GM18511 (cell line): ENCODE data around the gene HBA2.
"Not testable (repeated sequence)": the region's sequence is repeated elsewhere in the genome, so short reads cannot be mapped to it uniquely, and the experiment has no call there.

Experiments
- ATAC-seq: cut with Tn5 transposase; IDR thresholded peaks from one replicate; pipeline ENCODE4 v1.9.1; 2021; ENCODE audit warnings: mild to moderate bottlenecking, moderate library complexity; ENCODE audit not compliant: unreplicated experiment

Gene HBA2

DNA sequence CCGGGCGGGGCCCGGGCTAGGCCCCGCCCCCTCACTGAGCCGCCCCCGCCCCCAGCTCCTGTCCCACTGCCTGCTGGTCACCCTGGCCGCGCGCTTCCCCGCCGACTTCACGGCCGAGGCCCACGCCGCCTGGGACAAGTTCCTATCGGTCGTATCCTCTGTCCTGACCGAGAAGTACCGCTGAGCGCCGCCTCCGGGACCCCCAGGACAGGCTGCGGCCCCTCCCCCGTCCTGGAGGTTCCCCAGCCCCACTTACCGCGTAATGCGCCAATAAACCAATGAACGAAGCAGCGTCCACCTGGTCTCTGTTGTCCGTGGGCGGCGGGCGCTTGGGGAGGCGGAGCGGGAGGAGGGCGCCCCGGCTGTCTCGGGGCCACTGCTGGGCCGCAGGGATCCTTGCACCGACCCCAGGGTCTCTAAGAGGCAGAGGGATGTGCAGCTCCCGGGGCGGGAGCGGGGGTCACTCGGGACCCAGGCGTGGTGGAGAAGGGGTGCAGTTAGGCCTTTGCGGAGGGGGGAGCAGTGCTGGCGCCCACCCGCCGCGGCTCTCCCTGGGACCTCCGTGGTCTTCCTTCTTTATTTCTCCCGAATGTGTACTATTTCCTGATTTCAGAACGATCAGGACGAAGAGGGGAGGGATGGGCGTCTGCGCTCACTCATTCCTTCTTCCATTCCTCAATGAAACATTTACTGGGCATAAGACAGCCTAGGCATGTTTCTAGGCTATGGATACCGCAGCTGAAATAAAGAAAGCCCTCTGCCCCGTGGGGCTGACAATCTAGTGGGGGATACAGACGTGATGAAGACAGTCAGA lies 18.3 kb upstream of the HBA2 start:
- ATAC-seq = no peak

DNA sequence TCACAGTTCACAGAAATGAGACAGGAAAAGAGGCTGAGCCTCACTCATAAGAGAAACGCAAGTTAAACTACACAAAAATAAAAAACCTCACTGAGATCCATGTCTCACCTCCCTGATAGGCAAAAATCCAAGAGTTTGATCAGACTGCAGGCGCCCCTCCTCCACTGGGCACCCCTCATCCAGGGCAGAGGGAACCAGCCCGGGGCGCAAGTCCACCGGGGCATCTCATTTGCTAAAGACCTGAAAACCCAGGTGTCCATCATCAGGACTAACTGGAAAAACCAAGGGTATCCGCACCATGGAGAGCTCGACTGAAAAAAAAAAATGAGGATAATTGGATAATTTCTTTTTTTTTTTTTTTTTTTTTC lies 17.7 kb upstream of the HBA2 start:
- no peak for ATAC-seq

DNA sequence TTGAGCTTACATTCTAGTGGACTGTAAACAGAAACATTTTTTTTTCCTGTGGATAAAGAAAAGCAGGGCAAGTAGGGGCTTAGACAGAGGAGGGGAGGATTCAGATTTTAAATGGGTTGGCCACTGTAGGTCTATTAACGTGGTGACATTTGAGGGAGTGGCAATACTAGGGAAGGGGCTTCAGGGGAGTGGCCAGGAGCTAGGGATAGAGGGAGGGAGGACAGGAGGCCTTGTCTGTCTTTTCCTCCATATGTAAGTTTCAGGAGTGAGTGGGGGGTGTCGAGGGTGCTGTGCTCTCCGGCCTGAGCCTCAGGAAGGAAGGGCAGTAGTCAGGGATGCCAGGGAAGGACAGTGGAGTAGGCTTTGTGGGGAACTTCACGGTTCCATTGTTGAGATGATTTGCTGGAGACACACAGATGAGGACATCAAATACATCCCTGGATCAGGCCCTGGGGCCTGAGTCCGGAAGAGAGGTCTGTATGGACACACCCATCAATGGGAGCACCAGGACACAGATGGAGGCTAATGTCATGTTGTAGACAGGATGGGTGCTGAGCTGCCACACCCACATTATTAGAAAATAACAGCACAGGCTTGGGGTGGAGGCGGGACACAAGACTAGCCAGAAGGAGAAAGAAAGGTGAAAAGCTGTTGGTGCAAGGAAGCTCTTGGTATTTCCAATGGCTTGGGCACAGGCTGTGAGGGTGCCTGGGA lies 13.4 kb upstream of the HBA2 start:
- no peak for ATAC-seq

DNA sequence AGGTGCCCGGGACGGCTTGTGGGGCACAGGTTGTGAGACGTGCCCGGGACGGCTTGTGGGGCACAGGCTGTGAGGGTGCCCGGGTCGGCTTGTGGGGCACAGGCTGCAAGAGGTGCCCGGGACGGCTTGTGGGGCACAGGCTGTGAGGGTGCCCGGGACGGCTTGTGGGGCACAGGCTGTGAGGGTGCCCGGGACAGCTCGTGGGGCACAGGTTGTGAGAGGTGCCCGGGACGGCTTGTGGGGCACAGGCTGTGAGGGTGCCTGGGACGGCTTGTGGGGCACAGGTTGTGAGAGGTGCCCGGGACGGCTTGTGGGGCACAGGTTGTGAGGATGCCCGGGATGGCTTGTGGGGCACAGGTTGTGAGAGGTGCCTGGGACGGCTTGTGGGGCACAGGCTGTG lies 12.4 kb upstream of the HBA2 start:
- not testable (repeated sequence) for ATAC-seq

DNA sequence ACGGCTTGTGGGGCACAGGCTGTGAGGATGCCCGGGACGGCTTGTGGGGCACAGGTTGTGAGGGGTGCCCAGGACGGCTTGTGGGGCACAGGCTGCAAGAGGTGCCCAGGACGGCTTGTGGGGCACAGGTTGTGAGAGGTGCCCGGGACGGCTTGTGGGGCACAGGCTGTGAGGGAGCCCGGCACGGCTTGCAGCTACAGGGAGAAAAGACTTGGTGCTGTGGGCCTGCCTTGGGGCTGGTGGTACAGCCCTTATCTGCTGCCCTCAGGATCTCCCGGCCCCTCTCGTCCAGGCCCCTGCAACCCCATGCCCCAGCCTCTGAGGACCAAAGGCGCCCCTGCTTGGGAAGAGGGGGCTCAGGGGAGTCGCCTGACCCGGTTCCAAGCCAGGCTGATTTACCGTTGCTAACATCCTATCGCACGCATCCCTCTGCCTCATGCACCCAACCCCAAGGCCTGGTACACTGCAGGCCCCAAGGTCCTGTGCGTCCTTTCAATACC lies 11.9 kb upstream of the HBA2 start:
- no peak for ATAC-seq

DNA sequence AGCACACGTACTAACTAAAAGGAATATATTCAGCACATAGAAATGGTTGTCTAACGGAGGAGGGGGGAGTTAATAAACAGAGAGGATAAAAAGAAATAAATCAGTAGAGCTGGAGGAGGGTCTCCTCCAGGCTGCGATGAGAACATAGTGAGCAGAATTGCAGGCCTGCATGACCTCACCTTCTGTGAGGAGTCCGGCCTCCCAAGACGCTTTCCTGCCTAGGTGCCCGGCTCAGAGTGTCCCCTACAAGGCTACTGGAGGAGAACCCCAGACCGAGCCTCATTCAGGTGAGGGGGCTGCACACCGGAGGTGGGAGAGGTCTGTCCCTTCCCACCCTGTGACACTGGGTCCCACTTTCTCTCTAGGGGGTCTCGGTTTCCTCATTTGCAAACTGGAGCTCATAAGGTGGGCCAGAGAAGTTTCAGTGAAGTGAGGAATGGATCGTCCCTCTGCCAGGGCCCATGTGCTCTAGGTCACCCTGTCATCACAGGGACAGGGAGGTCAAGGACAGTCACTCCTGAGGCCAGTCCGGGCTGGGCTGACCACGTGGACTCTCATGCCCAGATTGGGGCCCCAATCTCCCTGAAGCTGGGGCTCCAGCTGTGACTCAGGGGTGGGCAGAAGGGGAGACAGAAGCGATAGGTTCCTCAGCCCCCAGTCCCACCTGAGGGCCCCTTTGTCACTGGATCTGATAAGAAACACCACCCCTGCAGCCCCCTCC lies 10.2 kb upstream of the HBA2 start:
- no peak for ATAC-seq

DNA sequence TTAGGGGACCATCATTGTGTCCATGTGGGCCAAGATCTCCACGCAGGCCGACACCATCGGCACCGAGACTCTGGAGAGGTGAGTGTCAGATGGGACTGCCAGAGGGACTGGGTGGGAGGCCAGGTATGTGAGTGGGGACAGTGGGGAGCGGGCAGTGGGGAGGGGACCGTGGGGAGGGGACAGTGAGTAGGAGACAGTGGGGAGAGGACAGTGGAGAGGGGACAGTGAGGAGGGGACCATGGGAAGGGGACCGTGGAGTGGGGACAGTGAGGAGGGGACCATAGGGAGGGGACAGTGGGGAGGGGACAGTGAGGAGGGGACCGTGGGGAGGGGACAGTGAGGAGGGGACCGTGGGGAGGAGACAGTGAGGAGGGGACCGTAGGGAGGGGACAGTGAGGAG lies 9.5 kb upstream of the HBA2 start:
- ATAC-seq = not testable (repeated sequence)

DNA sequence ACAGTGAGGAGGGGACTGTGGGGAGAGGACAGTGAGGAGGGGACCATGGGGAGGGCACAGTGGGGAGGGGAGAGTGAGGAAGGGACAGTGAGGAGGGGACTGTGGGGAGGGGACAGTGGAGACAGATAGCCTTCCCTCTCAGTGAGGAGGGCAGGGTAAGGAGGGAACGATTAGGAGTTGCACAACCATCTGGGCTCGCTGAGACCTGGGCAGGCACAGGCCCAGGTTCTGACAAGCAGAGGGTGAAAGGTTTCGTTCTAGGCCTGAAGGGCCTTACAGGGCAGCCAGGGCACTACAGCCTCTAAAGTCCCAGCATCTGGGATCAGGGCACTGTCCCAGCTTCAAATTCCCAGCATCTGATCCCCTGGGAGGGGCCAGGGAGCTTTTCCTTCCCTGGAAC lies 9.0 kb upstream of the HBA2 start:
- ATAC-seq = not testable (repeated sequence)

DNA sequence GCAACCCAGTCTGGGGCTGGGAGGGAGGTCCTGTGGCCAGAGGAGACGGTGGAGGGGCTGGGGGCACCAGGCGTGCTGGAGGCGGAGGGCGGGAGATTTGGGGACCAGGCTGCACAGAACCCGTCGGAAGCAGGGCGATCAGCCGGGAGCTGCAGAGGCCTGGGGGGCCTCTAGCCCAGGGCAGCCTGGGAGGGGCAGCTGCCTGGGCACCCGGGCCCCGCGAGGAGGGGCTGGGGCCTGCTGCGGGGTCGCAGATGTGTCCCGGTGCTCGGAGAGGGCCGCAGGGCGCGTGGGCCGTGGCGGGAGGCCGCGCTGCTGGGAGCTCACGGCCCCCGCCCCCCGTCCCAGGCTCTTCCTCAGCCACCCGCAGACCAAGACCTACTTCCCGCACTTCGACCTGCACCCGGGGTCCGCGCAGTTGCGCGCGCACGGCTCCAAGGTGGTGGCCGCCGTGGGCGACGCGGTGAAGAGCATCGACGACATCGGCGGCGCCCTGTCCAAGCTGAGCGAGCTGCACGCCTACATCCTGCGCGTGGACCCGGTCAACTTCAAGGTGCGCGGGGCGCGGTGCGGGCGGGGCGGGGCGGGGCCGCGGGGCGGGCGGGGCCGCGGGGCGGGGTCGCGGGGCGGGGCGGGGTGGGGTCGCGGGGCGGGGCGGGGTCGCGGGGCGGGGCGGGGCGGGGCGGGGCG lies 8.4 kb upstream of the HBA2 start:
- ATAC-seq = not testable (repeated sequence)

DNA sequence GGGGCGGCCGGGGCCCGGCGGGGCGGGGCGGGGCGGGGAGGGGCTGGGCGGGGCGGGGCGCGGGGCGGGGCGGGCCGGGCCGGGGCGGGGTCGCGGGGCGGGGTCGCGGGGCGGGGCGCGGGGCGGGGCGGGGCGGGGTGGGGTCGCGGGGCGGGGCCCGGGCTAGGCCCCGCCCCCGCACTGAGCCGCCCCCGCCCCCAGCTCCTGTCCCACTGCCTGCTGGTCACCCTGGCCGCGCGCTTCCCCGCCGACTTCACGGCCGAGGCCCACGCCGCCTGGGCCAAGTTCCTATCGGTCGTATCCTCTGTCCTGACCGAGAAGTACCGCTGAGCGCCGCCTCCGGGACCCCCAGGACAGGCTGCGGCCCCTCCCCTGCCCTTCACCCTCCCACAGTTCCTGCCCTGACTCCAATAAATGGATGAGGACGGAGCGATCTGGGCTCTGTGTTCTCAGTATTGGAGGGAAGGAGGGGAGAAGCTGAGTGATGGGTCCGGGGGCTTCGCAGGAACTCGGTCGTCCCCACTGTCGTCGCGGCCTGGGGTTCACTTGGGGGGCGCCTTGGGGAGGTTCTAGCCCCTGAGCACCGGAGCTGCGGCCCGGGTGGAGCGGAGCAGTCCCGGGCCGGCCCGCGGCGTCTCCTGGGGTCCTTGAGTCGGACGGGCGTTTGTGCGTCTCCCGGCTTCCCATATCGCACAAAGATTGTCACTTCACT lies 7.7 kb upstream of the HBA2 start:
- ATAC-seq = no peak

DNA sequence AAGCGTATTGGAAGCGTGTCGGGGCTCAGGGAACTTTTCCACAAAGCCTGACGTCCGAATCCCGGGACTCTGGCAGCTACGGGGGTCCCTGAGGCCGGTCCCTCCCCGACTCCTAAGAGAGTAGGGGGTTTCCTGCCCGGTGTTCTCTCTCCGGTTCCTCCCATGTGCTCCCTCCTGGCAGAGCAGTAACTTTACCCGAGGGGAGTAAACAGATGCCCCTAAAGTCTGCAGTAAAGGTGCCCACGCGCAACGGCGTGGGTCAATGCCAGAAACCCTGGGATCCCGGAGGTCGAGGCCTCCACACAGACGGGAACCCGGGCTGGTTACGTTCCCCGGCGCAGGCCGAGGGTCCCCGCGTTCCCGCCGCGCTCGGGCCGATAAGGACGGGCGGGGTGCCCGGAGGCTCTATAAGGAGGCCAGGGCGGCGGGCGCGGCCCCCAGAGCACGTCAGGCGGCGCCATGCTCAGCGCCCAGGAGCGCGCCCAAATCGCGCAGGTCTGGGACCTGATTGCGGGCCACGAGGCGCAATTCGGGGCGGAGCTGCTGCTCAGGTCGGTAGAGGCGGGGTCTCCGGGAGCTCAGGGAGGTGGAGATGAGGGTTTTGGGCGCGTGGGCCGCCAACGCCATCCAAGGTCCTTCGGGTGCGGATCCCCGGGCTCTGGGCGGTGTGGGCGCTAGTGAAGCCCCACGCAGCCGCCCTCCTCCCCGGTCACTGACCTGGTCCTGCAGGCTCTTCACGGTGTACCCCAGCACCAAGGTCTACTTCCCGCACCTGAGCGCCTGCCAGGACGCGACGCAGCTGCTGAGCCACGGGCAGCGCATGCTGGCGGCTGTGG lies 6.9 kb upstream of the HBA2 start, which contains the start of gene HBM:
HBM (plus strand) TSS at position 440 of the 836 bp plus-strand sequence; CDS start at position 460, 20 bp downstream.
- ATAC-seq = no peak

DNA sequence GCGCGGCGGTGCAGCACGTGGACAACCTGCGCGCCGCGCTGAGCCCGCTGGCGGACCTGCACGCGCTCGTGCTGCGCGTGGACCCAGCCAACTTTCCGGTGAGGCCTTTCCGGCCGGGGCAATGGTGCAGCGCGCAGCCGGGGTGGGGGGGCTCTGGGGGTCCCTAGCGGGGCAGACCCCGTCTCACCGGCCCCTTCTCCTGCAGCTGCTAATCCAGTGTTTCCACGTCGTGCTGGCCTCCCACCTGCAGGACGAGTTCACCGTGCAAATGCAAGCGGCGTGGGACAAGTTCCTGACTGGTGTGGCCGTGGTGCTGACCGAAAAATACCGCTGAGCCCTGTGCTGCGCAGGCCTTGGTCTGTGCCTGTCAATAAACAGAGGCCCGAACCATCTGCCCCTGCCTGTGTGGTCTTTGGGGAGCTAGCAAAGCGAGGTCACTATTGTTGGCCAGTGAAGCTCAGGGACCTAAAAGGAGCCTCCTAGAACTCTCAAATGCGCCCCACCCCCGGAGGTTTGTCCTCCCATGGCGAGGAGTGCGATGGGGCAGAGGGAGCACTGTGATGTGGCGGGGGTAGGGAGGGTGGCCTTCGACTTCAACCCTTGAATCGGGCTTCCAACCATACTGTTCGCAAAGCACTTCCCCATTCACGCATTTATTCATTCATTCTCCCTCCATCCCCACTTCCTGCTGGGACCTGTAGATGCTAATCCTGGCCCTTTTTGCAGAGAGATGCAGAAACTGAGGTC lies 6.1 kb upstream of the HBA2 start:
- ATAC-seq = no peak

DNA sequence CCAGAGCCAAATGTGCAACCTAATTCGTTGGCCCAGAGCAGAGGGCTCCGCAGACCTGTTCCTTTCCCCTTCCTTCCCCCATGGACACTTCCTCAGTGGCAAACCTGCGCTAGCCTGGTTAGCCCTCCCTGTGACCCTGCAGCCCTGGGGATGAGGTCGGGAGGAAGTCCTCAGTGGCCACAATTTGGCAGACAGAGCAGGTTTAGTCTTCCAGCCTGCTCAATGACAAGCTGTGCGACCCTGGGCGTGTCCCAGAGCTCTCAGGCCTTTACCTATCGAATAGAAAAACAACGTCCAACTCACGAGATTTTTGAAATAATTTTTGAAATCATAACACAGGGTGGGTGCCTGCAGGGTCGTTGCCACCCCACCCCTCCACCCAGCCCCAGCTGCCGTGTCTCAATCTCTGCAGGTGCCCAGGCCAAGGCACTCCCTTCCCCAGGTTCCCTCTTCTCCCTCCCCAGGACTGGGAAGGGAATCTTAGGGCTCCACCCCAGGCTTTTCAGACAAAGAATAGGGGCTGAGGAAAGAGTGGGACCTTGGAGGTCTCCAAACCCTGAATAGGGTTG lies 5.5 kb upstream of the HBA2 start:
- no peak for ATAC-seq

DNA sequence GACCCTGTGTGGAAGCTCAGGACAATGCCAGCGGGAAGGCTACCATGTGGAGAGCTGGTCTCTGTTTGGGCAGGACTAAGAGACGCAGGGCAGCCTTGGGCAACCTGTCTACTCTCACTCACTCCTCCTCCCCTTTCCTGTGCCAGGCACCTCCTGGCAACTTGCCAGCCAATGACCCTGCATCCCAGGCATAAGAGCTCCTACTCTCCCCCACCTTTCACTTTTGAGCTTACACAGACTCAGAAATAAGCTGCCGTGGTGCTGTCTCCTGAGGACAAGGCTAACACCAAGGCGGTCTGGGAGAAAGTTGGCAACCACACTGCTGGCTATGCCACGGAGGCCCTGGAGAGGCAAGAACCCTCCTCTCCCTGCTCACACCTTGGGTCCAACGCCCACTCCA lies 4.3 kb upstream of the HBA2 start:
- ATAC-seq = no peak

DNA sequence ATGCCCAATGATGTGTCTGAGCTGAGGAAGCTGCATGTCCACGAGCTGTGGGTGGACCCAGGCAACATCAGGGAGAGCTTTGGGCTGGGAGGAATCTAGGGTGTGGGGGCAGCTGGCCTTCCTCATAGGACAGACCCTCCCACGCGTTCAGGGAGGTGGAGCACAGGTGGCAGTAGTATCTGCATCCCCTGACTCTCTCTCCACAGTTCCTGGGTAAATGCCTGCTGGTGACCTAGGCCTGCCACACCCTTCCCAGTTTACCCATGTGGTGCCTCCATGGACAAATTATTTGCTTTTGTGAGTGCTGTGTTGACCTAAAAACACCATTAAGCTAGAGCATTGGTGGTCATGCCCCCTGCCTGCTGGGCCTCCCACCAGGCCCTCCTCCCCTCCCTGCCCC lies 3.7 kb upstream of the HBA2 start:
- no peak for ATAC-seq

DNA sequence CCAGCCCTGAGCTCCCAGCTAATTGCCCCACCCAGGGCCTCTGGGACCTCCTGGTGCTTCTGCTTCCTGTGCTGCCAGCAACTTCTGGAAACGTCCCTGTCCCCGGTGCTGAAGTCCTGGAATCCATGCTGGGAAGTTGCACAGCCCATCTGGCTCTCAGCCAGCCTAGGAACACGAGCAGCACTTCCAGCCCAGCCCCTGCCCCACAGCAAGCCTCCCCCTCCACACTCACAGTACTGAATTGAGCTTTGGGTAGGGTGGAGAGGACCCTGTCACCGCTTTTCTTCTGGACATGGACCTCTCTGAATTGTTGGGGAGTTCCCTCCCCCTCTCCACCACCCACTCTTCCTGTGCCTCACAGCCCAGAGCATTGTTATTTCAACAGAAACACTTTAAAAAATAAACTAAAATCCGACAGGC lies 2.6 kb upstream of the HBA2 start:
- not testable (repeated sequence) for ATAC-seq

DNA sequence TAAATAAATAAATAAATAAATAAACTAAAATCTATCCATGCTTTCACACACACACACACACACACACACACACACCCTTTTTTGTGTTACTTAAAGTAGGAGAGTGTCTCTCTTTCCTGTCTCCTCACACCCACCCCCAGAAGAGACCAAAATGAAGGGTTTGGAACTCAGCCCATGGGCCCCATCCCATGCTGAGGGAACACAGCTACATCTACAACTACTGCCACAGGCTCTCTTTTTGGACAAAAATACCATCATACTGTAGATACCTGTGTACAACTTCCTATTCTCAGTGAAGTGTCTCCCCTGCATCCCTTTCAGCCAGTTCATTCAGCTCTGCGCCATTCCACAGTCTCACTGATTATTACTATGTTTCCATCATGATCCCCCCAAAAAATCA lies 1.9 kb upstream of the HBA2 start:
- no peak for ATAC-seq

DNA sequence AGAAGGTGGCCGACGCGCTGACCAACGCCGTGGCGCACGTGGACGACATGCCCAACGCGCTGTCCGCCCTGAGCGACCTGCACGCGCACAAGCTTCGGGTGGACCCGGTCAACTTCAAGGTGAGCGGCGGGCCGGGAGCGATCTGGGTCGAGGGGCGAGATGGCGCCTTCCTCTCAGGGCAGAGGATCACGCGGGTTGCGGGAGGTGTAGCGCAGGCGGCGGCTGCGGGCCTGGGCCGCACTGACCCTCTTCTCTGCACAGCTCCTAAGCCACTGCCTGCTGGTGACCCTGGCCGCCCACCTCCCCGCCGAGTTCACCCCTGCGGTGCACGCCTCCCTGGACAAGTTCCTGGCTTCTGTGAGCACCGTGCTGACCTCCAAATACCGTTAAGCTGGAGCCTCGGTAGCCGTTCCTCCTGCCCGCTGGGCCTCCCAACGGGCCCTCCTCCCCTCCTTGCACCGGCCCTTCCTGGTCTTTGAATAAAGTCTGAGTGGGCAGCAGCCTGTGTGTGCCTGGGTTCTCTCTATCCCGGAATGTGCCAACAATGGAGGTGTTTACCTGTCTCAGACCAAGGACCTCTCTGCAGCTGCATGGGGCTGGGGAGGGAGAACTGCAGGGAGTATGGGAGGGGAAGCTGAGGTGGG lies 657 bp downstream of the HBA2 start:
- not testable (repeated sequence) for ATAC-seq
